HEK293 (cell line): ENCODE results near the gene CENPP.

ENCODE experiments used
- ATF2 ChIP-seq: fragments of 450-650 bp; formaldehyde crosslinking; IDR thresholded peaks from 2 replicates; pipeline ENCODE4 v1.5.1; 2016; ENCODE audit warnings: missing biosample characterization, missing genetic modification characterization, low read depth
- BCL11B ChIP-seq: fragments of 450-650 bp; formaldehyde crosslinking; IDR thresholded peaks from 2 replicates; pipeline ENCODE4 v1.5.1; 2016; ENCODE audit warnings: low read depth, missing biosample characterization, missing genetic modification characterization
- KLF10 ChIP-seq: fragments of 450-650 bp; IDR thresholded peaks from 2 replicates; pipeline ENCODE4 v1.5.1; 2018; ENCODE audit warnings: missing biosample characterization, mild to moderate bottlenecking, missing genetic modification characterization
- KLF7 ChIP-seq: fragments of 450-650 bp; formaldehyde crosslinking; IDR thresholded peaks from 2 replicates; pipeline ENCODE4 v1.5.1; 2016; ENCODE audit warnings: missing biosample characterization, missing genetic modification characterization, borderline replicate concordance
- TCF7L2 ChIP-seq: IDR thresholded peaks from 2 replicates; pipeline ENCODE4 v1.6.1; 2011; ENCODE audit warnings: low read depth, mild to moderate bottlenecking, inconsistent platforms, low read length, moderate library complexity, borderline replicate concordance
- YY2 ChIP-seq: fragments of 450-650 bp; formaldehyde crosslinking; IDR thresholded peaks from 2 replicates; pipeline ENCODE4 v1.5.1; 2016; ENCODE audit warnings: missing biosample characterization, missing genetic modification characterization
- ZBTB48 ChIP-seq: fragments of 450-650 bp; formaldehyde crosslinking; IDR thresholded peaks from 2 replicates; pipeline ENCODE4 v1.5.1; 2016; ENCODE audit warnings: missing biosample characterization, missing genetic modification characterization
- ZNF132 ChIP-seq: fragments of 450-650 bp; formaldehyde crosslinking; IDR thresholded peaks from 2 replicates; pipeline ENCODE4 v1.5.1; 2017; ENCODE audit warnings: missing biosample characterization, missing genetic modification characterization, borderline replicate concordance
- ZNF366 ChIP-seq: fragments of 450-650 bp; formaldehyde crosslinking; conservative IDR thresholded peaks from 2 replicates; pipeline ENCODE4 v1.5.1; 2016; ENCODE audit warnings: missing biosample characterization, missing genetic modification characterization
- ZNF658 ChIP-seq: fragments of 450-650 bp; formaldehyde crosslinking; IDR thresholded peaks from 2 replicates; pipeline ENCODE4; 2016; ENCODE audit warnings: missing biosample characterization, missing genetic modification characterization
- ZNF677 ChIP-seq: fragments of 450-650 bp; IDR thresholded peaks from 2 replicates; pipeline ENCODE4 v1.5.0; 2018; ENCODE audit warnings: missing biosample characterization, mild to moderate bottlenecking, missing genetic modification characterization, moderate library complexity
- ZNF701 ChIP-seq: fragments of 450-650 bp; formaldehyde crosslinking; IDR thresholded peaks from 2 replicates; pipeline ENCODE4 v1.5.1; 2016; ENCODE audit warnings: missing biosample characterization, missing genetic modification characterization
- ZNF747 ChIP-seq: fragments of 450-650 bp; formaldehyde crosslinking; IDR thresholded peaks from 2 replicates; pipeline ENCODE4 v1.5.1; 2016; ENCODE audit warnings: missing biosample characterization, missing genetic modification characterization
- TF ChIP-seq, protein P1 (sequence below): fragments of 450-650 bp; formaldehyde crosslinking; IDR thresholded peaks from 2 replicates; pipeline ENCODE4 v1.5.1; 2016; ENCODE audit warnings: missing biosample characterization, missing genetic modification characterization

GRCh38 chr9:92528522-92528849 is 202.7 kb downstream of the CENPP start:
- TF ChIP-seq KLF7 (tag by site-specific recombination) (no peak), TCF7L2 (no peak), BCL11B (tag by site-specific recombination) (no peak), YY2 (no peak), ZNF677 (tag by site-specific recombination) (no peak), KLF10 (no peak), ZNF747 (tag by site-specific recombination) (no peak), ZNF132 (tag by site-specific recombination) (no peak), ZBTB48 (tag by site-specific recombination) (no peak), ZNF658 (tag by site-specific recombination) (no peak), ATF2 (tag by site-specific recombination) (no peak), ZNF701 (tag by site-specific recombination) (no peak), ZNF366 (tag by site-specific recombination) (no peak)
- TF ChIP-seq, protein P1, sequence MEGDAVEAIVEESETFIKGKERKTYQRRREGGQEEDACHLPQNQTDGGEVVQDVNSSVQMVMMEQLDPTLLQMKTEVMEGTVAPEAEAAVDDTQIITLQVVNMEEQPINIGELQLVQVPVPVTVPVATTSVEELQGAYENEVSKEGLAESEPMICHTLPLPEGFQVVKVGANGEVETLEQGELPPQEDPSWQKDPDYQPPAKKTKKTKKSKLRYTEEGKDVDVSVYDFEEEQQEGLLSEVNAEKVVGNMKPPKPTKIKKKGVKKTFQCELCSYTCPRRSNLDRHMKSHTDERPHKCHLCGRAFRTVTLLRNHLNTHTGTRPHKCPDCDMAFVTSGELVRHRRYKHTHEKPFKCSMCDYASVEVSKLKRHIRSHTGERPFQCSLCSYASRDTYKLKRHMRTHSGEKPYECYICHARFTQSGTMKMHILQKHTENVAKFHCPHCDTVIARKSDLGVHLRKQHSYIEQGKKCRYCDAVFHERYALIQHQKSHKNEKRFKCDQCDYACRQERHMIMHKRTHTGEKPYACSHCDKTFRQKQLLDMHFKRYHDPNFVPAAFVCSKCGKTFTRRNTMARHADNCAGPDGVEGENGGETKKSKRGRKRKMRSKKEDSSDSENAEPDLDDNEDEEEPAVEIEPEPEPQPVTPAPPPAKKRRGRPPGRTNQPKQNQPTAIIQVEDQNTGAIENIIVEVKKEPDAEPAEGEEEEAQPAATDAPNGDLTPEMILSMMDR (tag by site-specific recombination), result no peak
